ENCODE data around the gene CDC27.

GRCh38 chr17:47162013-47162622 lies 27.0 kb downstream of the CDC27 start:
- TF ChIP-seq CTCF (IDR thresholded peaks at IDR 0.05) (no peak), REST (IDR thresholded peaks at IDR 0.05; ENCODE audit: insufficient read depth in 1 of 2, low read depth in 2 of 2, low read length in 1 of 2) (no peak), POLR2AphosphoS5 (IDR thresholded peaks at IDR 0.05; ENCODE audit: low read depth, low read length) (no peak), TCF7L2 (IDR thresholded peaks at IDR 0.05; ENCODE audit: low read depth, low read length) (no peak)

Measured in Panc1 (cell line).